HG03558 (cell line): ENCODE results near the gene THOC1.
A peak's percentile ranks its signal among the peaks of the same experiment; 100 is the strongest.
"Not testable (repeated sequence)": the region's sequence is repeated elsewhere in the genome, so short reads cannot be mapped to it uniquely, and the experiment has no call there.

Experiments
- ATAC-seq: cut with Tn5 transposase; IDR thresholded peaks from one replicate; pipeline ENCODE4 v1.9.1; 2021; ENCODE audit warnings: moderate number of reproducible peaks; ENCODE audit not compliant: unreplicated experiment; ENCODE audit errors: extremely low read depth

The THOC1 gene, protein sequence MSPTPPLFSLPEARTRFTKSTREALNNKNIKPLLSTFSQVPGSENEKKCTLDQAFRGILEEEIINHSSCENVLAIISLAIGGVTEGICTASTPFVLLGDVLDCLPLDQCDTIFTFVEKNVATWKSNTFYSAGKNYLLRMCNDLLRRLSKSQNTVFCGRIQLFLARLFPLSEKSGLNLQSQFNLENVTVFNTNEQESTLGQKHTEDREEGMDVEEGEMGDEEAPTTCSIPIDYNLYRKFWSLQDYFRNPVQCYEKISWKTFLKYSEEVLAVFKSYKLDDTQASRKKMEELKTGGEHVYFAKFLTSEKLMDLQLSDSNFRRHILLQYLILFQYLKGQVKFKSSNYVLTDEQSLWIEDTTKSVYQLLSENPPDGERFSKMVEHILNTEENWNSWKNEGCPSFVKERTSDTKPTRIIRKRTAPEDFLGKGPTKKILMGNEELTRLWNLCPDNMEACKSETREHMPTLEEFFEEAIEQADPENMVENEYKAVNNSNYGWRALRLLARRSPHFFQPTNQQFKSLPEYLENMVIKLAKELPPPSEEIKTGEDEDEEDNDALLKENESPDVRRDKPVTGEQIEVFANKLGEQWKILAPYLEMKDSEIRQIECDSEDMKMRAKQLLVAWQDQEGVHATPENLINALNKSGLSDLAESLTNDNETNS

DNA sequence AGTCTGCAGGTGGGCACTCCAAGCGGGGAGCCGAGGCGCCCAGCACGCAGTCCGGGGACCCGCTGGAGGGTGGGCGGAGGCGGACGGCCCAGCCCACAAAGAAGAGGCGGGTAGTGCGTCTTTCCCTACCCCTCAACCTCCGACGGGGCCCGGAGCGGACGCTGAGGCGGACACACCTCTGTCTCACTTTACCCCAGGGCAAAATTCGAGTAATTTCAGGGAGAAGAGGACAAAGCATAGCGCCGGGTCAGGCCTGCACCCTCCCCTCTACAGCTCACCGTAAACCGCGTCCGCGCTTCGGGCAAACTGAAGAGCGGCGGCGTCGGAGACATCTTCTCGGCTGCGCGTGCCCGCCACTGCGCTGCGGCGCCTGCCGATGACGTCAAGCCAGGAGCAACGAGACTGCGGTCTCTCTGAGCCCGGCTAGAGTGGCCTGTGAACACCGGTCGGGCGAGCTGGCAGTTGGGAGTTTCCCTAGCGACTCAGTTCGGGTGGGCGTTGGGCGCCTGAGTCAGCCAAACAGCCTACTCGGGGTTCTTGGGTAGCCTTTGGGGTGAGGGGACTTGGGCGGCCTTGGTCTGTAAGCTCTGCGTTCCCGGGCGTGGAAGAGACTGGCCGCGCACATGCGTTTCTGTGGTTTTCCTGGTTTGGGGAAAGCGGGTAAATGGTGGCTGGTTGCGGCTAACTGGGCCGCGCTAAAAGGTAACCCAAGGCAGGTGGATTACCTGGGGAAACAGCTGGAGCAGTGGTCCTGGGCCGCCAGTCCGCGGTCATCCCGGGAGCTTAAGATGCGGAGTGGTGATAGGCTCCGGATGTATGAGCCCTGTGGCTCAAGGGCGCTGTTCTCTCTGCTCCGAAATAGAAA is at the start of gene THOC1:
TSS of gene THOC1 (minus strand) at position 360 of the 865 bp plus-strand sequence. CDS start at position 332, 28 bp downstream.
- peak; percentile 83 for ATAC-seq

DNA sequence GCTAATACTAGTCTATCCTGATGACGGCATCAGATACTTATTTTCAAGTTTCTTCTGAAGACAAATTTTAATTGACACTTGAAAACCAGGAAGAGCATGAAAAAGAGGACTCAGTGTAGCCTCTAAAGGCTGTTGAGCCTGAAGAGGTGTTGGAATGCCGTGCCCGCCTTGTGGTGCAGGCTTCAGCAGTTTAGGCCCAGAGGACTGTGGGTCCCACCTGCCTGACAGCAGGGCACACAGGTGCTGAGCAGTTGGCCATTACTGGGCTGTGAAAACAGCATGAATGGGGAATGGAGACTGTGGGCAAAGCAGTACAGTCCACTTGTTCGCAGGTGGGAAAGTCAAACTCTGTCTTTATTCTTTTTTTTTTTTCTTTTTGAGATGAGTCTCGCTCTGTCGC is 49.8 kb upstream of the THOC1 start:
- ATAC-seq = no peak

DNA sequence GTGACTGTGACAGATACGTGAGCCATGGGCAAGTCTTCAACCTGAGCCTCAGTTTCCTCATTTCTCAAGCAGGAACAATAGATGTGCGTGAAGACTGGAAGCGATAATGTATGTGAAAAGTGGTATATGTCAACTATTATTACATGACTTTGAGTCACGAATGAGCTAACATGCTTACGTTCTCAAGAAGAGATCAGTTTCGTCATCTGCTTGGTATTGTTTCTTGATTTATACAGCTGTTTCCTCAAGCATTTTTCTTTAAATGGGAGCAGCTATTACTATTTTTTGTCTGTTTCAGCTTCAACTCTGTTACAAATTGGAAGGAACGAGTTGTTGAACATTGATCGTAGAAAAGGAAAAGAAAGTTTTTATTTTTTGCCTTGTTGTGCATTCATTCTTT is 48.5 kb upstream of the THOC1 start:
- ATAC-seq = no peak

DNA sequence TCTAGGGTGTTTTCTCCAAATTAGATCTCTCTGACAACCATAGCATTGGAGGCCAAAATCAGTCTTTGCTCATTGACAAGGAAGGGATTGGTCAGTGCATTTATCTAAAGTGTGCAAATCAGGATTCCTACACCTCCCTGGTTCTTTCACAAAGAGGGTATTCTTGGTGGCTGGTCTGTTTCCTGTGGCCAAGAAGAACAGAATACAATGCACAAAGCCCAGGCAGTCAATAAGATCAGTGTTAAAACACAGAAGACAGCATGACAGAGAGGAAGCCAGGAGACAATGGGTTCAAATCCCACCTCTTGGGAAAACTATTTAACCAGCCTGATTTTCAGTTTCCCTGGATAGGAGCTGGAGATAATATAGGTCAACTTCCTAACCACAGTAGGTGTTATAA is 46.1 kb upstream of the THOC1 start:
- no peak for ATAC-seq

DNA sequence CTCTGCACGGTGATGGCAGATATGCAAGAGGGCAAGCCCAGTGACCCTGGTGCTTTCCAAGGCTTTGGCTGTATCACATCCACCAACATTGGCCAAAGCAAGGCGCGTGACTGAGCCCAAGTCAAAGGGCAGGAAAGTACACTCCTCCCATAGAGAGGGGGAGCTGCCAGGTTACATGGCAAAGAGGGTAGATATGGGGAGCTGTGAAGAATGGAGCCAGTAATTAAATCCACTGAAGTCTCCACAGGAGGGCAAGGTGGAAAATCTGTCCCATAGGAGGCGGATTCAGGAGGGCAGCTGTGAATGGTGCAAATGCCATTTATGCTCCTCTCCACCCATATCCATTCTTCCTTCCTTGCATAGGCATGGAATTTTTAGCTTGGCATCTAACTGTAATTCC is 44.6 kb upstream of the THOC1 start:
- no peak for ATAC-seq

DNA sequence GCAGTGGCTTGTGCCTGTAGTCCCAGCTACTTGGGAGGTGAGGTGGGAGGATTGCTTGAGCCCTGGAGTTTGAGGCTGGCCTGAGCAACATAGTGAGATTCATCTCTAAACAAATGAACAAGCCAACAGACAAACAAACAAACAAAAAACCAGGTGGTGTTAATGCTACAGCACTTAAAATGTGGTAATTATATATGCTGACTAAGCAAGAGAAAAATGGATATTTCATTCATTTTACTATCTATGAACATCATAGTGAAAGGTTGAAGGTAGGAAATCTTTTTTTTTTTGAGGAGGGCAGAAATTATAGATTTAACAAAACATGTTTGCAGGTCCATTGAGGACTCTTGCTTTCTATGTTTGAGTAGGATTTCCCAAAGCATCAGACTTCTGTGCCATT is 42.2 kb upstream of the THOC1 start:
- ATAC-seq = no peak

DNA sequence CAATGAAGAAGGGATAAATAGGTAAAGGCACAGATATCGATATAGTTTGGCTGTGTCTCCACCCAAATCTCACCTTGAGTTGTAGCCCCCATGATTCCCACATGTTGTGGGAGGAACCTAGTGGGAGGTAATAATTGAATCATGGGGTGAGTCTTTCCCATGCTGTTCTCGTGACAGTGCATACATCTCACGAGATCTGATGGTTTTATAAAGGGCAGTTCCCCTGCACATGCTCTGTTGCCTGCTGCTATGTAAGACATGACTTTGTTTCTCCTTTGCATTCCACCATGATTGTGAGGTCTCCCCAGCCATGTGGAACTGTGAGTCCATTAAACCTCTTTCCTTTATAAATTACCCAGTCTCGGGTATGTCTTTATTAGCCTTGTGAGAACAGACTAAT is 40.2 kb upstream of the THOC1 start:
- ATAC-seq = not testable (repeated sequence)

DNA sequence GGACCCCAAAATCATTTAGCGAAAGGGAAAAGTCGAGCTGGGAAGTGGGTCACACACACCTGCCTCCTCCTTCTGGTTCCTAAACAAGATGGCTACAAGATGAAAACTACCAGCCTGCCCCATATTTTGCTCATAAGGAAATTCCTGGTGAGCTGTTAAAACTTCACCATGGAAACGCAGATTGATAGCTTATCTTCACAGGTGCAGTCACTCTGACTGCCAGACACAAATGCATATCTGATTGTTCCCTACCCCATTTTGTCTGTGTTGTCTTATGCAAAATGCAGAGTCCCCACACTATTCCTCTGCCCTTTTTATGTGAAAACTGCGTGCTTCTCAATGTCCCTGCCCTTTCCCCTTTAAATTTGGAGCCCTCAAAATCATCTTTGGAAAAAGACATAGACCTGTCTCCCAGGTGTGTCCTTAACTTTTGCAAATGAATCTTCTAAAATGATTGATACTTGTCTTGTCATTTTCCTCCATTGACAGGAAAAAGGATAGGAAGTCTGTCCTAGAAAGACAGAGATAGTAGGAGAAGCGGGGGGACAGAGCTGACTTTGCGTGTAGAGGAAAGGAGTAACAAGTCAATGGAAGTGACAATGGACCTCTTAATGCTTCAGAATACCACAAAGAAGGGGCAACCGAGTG is 38.9 kb upstream of the THOC1 start:
- ATAC-seq = no peak

DNA sequence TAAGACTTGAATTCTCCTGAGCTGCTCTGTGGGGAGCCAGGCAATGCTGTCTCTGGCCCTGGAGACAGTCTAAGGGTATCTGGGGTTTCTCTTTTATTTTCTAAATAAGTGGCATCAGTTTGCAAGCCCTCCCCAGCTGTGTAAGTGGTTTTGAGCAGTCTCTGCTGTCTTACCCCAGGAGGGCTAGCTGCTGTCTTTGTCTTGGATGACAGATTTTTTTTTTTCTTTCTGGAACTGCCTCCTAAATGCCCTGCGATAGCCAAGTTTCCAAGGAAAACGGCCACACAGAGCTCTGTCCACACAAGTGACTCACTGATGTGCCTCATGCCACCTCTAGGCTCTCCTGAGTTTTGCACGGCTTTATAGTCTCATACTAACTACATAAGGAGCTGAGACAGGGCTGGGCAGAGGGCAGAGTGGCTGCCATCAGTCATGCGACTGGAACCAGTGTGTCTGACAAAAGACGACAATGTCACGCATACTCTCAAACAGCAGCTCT is 37.2 kb upstream of the THOC1 start:
- ATAC-seq = no peak

DNA sequence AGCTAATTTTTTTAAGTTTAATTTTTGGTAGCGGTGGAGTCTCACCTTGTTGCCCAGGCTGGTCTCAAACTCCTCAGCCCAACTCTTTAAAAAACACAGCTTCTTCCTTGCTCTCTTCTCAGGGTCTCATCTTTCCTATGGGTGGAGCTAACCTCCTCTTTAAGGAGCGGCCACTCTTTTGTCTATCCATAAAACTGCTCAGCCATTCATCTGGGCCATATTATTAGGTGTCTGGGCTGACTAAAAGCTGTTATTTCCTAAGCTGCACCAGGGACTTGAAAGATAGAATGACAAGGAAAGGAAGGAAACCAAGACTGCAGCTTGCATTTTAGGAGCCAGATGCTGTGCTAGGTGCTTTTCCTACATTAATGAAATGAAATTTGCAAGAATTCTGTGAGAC is 35.8 kb upstream of the THOC1 start:
- ATAC-seq = no peak

DNA sequence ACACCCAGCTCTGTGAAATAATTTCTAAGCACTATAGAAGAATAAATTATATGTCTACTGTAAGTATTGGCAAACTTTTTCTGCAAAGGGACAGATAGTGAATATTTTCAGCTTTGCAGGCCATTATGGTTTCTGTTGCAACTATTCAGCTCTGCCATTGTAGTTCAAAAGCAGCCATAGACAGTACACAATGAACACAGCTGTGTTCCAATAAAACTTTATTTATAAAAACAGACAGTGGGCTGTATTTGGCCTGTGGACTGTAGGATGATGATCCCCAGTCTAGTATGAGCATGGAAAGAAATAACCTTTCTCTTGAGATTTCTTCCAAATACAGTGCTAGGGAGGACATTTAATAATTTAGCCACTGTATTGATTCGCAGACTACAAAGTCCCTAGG is 35.2 kb upstream of the THOC1 start:
- no peak for ATAC-seq

DNA sequence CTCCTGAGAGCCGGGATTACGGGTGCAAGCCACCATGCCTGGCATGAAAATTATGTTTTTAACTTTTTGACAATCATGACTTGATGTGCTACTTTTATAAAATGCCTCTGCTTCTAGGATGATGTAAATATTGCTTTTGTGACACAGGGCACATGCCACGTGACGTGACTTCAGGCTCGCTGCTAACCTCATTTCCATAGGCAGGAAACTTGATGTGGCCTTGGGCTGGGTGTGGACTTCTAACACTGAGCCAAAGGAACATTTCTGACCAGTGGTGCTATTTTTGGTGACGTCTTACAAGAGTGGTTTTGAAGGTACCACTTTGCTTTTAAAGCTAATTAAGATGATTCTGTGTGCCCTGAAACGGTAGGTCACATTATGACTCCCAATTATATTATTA is 34.2 kb upstream of the THOC1 start:
- ATAC-seq = no peak

DNA sequence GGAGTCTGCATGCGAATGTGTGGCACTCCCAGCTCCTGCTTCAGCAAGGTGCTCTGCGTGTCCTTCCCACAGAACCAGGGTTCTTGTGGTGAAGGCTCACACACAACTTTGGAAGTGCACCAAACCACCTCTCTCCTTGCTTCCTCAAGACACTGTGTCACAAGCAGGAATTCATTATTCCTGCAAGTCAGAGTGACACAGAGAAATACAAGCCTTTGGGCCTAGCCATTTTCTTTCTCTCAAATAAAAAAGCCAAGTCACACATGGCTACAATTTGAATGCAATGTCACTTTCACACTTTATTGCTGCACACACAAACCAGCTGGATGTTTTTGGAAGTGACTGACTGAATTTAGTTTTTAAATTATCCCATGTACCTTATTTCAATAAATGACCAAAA is 30.1 kb upstream of the THOC1 start:
- ATAC-seq = no peak

DNA sequence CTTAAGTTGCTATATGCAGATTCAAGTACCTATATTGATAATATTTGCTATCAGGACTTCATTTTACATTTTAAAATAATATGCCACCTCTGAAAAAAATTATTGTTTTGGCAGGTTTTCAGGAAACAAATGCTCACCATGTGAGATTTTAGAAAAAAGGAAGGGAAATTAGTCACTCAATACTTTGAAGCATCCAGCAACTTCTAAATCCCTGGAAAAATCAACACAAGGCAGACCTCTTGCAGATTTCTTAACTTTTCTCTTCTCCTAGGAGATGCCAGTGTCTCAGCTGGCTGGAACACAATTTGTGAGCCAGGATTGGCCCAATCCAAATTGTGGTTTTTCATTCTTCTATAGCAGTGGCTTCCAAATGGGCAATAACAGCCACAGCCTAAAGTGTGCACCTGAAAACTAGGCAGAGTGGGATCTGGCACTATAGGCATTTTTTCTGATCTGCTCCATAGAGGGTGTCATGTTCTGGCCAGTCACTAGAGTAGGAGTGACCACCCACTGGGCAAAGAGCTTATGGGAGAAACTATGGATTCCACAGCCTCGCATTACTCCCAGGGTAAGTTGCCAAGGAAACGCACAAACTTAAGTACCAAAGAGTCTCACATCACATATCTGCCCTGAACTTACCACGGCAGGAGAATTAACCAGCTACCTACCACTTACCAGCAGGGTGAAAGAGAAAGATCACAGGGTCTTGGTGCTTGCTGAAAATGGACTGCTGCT is 28.1 kb upstream of the THOC1 start:
- ATAC-seq = no peak

DNA sequence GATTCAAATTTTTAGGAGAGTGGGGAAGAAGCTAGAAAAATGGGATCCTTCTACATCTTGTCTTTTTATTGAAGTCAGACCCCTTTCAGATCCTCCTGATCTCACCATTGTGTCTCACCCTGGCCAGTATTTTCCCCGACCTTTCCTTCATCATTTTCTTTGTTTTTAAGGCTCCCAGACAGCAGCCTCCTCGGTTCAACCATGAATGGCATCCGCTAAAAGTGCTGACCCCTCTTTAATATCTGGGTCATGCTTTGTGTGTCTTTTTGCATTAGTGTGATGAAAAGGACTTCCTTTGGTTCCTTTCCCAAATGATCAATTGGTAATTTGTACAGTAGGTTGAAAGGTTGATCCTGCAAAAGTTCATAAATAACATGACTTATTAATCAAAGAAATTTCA is 26.7 kb upstream of the THOC1 start:
- ATAC-seq = no peak

DNA sequence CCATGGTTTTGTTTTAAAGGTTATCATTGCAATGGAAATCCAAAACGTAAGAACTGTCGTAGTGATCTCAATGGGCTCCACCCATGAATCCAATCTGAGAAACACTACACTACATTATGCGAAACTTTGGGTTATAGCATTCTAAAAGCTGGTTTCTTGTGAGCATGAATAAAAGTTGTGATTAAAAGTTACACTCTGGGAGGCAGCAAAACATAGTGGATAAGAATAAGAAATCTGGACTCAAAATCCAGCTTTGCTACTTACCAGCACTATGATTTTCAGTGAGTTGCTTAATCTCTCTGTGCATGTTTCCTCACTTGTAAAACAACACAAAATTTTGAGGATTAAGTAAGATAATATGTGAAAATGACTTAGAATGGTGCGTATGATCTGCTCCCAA is 25.7 kb upstream of the THOC1 start:
- ATAC-seq = no peak

DNA sequence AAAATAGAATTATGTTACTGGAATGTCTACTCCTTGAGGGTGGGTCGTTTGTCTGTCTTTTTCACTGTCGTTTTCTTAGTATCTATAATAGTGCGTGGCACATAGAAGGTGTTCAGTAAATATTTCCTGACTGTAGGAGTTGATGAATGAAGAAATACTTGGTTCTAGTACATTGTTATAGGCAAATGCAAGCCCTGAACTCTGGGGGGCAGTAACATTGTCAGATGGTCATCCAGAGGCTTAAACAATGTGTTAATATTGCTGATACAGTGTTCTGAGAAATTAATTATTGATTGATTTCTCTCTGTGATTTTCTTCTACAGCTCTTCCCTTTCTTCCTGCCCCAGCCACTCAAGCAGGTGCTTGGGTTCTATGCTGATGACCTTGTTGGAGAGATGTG is 24.4 kb upstream of the THOC1 start:
- no peak for ATAC-seq

DNA sequence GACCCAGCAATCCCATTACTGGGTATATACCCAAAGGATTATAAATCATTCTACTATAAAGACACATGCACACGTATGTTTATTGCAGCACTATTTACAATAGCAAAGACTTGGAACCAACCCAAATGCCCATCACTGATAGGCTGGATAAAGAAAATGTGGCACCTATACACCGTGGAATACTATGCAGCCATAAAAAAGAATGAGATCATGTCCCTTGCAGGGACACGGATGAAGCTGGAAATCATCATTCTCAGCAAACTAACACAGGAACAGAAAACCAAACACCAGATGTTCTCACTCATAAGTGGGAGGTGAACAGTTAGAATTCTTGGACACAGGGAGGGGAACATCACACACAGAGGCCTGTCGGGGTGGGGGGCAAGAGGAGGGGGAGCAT is 22.1 kb upstream of the THOC1 start:
- not testable (repeated sequence) for ATAC-seq

DNA sequence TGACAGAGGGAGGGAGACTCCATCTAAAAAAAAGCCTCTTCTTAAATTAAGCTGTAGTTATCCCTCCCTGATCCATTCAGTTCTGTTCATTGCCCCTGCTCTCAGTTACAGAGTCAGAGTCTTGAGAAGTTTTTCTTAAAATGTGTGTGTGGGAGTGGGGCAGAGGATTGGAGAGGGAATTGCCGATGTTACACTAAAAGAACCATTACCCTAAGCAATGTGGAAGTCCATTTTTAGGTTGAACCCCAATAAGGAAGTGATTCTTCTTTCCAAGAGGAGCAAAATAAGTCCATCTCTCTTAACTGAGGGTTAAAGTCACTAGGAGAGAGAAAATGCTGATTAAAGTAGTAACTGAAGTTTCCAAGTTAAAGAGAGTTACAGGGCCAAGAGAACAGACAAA is 21.2 kb upstream of the THOC1 start:
- ATAC-seq = no peak
